ENCODE results near the gene CCNDBP1. TPM values are rescaled to one million over a fixed set of nuclear protein-coding genes. Genes with fewer than 3 reads are reported as not detected.

The CCNDBP1 gene
- total and polyA plus RNA-seq, 2 of the 8 experiments (the other 6 are each of a cell fraction or from before 2014, with no cell fraction given), result 23.4 to 29.0 TPM

- Histone ChIP-seq H3K79me2 (ENCODE audit: control insufficient read depth in 1 of 2, insufficient read depth in 2 of 2, low read length in 2 of 2) (no peaks in the 10 kb centered on the region), H4K20me1 (replicated peaks in 1 of 2; ENCODE audit: control insufficient read depth in 1 of 2, insufficient read depth in 2 of 2, low read length in 2 of 2) (no peaks in the 10 kb centered on the region), H3K23me2 (ENCODE audit: low read depth, low read length) (no peaks in the 10 kb centered on the region), H2BK120ac (replicated peaks; ENCODE audit: low read depth, low read length) (no peak overlapping the region), H2BK5ac (ENCODE audit: low read depth, low read length) (no peak overlapping the region), H3K9ac (replicated peaks in 1 of 4; ENCODE audit: extremely low read depth in 1 of 4, low read depth in 3 of 4, low read length in 3 of 4) (no peak overlapping the region), H3K4me1 (replicated peaks in 1 of 4; ENCODE audit: control insufficient read depth in 3 of 4, insufficient read depth in 4 of 4, low read length in 3 of 4) (no peaks in the 10 kb centered on the region), H3K4ac (replicated peaks; ENCODE audit: insufficient read length, low read depth, low read length) (no peak overlapping the region), H3K4me3 (ENCODE audit: extremely low read depth in 1 of 4, insufficient read depth in 2 of 4, low read depth in 3 of 4, low read length in 4 of 4) (no peak overlapping the region), H3K36me3 (ENCODE audit: control insufficient read depth in 2 of 4, insufficient read depth in 4 of 4, low read length in 3 of 4) (no peaks in the 10 kb centered on the region), H2BK15ac (ENCODE audit: low read length) (no peak overlapping the region), H2AFZ (ENCODE audit: low read length) (no peak overlapping the region), H3K27me3 (replicated peaks in 1 of 4; ENCODE audit: control insufficient read depth in 3 of 4, extremely low read depth in 1 of 4, insufficient read depth in 3 of 4, low read length in 3 of 4) (no peaks in the 10 kb centered on the region), H3K18ac (ENCODE audit: extremely low read depth, low read length) (no peak overlapping the region), H4K5ac (ENCODE audit: insufficient read length, low read depth, low read length) (no peak overlapping the region), H3K79me1 (ENCODE audit: low read depth, low read length) (no peaks in the 10 kb centered on the region), H4K8ac (ENCODE audit: extremely low read depth, insufficient read depth, low read length) (no peak overlapping the region), H3K56ac (replicated peaks; ENCODE audit: insufficient read length, low read depth, low read length) (no peak overlapping the region), H3K27ac (ENCODE audit: low read depth, low read length) (no peak overlapping the region), H2AK5ac (ENCODE audit: low read depth, low read length) (no peak overlapping the region), H2BK20ac (ENCODE audit: low read length) (no peak overlapping the region), H3K23ac (ENCODE audit: insufficient read length) (no peak overlapping the region), H3K9me3 (ENCODE audit: insufficient read depth in 2 of 2, low read depth in 1 of 2, low read length in 1 of 2) (no peaks in the 10 kb centered on the region), H3K14ac (ENCODE audit: insufficient read length) (no peak overlapping the region), H2BK12ac (ENCODE audit: low read depth, low read length) (no peak overlapping the region), H3K4me2 (ENCODE audit: insufficient read depth in 1 of 2, low read depth in 2 of 2, low read length in 2 of 2) (no peak overlapping the region), H4K91ac (replicated peaks; ENCODE audit: insufficient read length, low read length) (no peak overlapping the region)
- FAIRE-seq (no peak), DNase-seq (ENCODE audit: low read depth in 1 of 2, low spot score in 2 of 2) (no peak)
- ChIA-PET CTCF (ENCODE audit: partially characterized antibody) (interaction anchor here (0.6 to 9.7 kb wide), 8 partner anchors 12 to 946 kb away, joined by 3 to 178 read pairs (median 5); no protein-coding TSS in a partner anchor), POLR2A (ENCODE audit: partially characterized antibody) (no interaction called here)
- WGBS, 2 experiments (ENCODE audit: extremely low coverage in 1 of 2, insufficient coverage in 1 of 2, insufficient read length in 1 of 2, insufficient replicate concordance in 2 of 2, low coverage in 1 of 2, low lambda C conversion rate in 2 of 2, missing lambda C conversion rate in 1 of 2), result 85% methylated on average over 2 of the region's 2 CpGs; no CpG with 5 or more reads in 1 of the 2 experiments
- no peak for TF ChIP-seq SUZ12 (IDR thresholded peaks at IDR 0.05; ENCODE audit: low read length)
- TF ChIP-seq BRCA1 (IDR thresholded peaks at IDR 0.05; ENCODE audit: low read depth, low read length), result no peak
- TF ChIP-seq, protein P1, sequence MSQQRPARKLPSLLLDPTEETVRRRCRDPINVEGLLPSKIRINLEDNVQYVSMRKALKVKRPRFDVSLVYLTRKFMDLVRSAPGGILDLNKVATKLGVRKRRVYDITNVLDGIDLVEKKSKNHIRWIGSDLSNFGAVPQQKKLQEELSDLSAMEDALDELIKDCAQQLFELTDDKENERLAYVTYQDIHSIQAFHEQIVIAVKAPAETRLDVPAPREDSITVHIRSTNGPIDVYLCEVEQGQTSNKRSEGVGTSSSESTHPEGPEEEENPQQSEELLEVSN (IDR thresholded peaks at IDR 0.05), result no peak
- TF ChIP-seq GABPA (IDR thresholded peaks at IDR 0.05; ENCODE audit: borderline replicate concordance, insufficient read depth, low read length), result no peak
- TF ChIP-seq CEBPB (IDR thresholded peaks at IDR 0.05; ENCODE audit: low read depth, low read length), result no peak
Measured at GRCh38 chr15:43230640-43231115, 45.5 kb downstream of the CCNDBP1 start.

Measured in H1 (cell line).